GM18511 (cell line): ENCODE measurements around the gene WNT9A.
"Not testable (repeated sequence)": the region's sequence is repeated elsewhere in the genome, so short reads cannot be mapped to it uniquely, and the experiment has no call there.

ENCODE experiments used
- ATAC-seq: cut with Tn5 transposase; IDR thresholded peaks from one replicate; pipeline ENCODE4 v1.9.1; 2021; ENCODE audit warnings: mild to moderate bottlenecking, moderate library complexity; ENCODE audit not compliant: unreplicated experiment

Gene WNT9A

DNA sequence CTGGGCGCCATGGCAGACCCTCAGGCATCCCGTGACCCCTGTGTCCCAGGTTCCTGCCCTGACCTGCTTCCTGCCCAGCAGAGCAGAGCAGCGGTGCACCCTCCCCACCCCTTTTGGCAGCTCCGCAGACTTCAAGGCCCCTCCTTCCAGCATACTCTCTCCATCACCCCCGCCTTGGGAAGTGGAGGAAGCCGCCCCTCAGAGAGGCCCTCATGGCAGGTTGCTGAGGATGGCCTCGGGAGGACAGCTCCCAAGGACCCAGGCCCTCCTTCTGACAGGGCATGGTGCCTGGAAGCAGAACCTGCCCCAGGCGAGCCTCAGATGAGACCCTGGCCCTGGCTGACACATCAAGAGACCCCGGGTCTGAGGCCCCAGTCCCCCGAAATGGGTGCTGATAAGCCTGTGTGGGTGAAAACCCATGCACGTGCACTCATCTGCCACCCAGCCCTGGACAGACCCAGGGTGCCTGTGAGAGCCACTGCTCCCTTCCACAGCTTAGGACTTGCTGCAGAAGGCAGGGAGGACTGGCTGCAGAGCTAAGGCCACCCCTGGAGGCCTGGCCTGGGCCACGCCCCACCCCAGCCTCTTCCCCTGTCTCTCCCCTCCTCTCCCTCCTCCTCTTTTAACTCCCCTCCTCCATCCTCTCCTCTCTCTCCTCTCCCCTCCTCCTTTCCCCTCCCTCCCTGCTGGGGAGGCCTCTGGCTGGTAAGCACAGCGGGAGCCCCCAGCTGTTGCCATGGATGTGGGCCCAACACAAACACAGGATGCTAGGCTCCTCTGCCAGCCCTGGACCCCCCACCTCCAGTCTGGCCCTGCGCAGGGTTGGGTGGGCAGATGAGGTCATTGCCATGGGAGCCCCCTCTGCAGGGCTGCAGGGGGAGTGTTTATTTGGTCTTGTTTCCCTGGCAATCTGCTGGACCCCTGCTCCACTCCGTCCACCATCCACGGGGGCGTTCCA lies 33.7 kb downstream of the WNT9A start:
- no peak for ATAC-seq

DNA sequence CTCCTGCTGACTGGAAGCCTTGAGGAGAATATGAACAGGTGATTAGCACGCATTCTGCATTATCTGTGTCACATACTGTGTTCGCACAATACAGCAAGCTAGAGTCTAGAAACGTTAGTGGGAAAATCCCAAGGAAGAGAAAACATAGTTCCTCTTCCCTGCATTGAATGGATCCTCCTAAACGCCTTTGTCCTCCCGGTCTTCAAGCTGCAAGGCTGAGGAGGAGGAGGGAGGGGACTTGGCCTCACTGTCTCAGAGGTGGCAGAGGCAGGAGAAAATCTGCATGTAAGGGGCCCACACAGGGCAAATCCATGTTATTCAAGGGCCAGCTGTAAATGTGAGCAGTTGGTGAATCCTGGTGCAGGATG lies 34.4 kb downstream of the WNT9A start:
- ATAC-seq, result no peak

DNA sequence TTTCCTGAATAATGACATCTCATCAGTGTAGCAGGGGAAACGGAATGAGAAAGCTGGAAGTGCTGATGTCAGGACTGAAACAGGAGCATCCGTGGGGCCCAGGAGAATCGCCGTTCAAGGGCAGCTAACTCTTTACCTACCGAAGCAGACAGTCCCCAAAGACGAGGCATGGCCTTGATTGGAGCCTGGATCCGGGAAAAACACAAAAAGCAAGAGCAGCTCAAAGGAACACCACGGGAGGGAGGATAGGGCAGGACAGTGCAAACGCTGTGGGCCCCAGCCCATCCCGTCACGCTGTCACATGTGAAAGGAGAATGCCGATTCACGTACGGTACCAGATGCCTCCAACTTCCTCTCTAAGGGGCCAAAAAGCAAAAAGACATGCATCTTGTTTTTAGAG lies 34.9 kb downstream of the WNT9A start:
- no peak for ATAC-seq

DNA sequence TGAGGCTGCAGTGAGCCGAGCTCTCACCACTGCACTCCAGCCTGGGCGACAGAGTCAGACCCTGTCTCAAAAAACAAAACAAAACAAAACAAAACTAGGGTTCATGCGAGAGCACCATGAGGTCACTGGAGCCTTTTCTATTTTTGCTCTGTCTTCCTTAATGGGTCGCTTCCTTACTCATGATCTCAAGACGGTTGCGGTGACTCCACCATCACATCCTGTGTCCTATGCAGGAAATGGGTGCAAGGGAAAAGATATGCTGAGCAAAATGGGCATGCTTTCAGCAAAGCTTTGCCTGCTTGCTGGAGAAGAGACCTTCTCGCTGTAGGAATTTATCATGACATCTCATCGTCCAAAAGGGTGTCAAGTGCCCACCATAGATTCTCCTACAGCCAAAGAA lies 36.4 kb downstream of the WNT9A start:
- no peak for ATAC-seq

DNA sequence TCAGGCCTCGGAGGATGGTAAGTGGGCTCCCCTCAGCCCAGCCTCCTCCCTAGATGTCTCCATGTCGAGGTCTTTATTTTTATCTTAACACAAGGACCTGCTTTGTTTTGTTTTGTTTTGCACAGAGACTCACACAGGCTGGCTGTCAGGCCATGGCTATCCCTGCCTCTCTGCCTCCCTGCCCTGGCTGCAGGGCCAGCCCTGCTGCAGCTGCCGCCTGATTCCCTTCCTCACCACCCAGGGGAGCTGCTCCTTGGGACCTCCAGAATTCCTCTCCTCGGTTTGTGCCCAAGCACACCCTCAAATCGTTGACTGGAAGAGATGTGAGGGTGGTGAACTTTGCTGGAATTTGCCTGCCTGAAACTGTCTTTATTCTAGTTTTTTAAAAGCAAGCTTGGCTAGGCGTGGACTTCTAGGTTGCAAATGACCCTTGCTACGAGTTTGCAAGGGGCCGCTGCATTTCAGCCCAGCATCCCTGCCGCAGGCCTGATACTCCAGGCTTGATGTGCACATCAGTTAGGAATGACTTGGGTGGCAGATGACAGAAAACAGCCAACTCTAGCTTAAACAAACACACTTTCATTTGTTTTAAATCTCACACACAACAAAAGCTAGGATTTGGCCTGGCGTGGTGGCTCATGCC lies 37.1 kb downstream of the WNT9A start:
- ATAC-seq, result no peak

DNA sequence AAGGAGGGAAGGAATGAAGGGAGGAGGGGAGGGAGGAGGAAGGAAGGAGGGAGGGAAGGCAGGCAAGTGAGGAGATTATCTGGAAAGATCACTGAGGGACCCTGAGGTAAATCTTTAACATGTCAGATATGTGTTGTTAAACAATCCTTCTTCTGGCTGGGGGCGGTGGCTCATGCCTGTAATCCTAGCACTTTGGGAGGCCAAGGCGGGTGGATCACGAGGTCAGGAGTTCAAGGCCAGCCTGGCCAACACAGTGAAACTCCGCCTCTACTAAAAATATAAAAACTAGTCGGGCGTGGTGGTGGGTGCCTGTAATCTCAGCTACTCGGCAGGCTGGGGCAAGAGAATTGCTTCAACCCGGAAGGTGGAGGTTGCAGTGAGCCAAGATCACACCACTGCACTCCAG lies 37.8 kb downstream of the WNT9A start:
- not testable (repeated sequence) for ATAC-seq

DNA sequence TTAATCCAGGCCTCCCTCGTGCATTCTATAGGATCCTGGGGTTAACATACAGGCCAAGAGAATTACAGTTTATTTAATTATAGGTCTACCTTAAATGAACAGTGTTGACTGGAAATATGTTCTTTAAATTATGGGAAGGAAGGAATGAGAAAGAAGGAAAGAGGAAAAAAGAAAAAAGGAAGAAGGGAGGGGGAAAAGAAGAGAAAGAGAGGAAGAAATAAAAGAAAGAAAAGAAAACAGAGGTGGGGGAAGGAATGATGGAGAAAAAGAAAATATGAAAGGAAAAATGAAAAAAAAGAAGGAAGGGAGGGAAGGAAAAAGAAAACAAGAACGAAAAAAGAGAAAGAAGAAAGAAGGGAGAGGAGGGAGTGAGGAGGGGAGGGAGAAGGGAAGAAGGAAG lies 38.5 kb downstream of the WNT9A start:
- ATAC-seq, result no peak

DNA sequence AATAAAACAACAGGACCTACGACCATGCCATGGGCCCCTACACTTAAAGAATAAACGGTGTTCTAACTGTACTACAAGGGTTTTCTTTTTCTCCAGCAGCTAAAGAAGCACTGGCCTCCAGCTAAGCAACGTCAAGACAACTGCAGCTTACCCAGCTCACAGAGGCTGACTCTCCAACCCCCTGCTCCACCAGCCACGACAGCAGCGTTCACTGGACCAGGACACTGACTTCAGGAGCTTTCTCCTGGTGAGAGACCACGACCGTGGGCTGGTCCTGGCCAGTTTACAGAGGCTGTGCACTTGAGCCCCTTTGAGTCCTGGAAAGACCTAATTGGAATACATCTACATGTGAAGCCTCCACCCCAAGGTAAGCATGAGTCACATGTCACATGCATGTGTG lies 39.4 kb downstream of the WNT9A start:
- no peak for ATAC-seq

DNA sequence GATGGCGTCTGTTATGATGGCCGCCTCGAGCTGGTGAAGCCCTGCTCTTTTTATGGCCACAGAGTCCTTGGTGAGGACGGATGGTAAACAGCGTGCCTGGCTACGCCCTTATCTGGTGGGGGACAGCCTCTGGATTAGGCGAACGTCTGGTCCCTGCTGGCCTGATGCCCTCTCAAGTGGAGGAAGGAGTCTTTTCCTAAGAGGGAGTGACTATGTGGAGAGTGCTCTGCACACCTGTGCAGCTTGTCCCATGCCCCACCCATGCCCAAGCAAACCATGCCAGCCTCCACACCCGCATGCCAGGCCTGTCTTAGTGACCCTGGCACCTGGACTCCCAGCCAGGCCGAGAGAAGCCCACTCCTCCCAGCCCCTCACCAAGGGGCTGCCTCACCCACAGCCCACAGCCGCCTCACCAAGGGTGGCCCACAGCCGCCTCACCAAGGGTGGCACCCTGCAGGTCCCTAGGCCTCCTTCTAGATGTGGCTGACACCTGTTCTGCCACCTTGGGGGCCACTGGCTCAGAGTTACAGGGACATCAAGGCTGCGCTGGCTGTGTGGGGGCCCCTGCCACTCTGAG lies 40.2 kb downstream of the WNT9A start:
- ATAC-seq, result no peak

DNA sequence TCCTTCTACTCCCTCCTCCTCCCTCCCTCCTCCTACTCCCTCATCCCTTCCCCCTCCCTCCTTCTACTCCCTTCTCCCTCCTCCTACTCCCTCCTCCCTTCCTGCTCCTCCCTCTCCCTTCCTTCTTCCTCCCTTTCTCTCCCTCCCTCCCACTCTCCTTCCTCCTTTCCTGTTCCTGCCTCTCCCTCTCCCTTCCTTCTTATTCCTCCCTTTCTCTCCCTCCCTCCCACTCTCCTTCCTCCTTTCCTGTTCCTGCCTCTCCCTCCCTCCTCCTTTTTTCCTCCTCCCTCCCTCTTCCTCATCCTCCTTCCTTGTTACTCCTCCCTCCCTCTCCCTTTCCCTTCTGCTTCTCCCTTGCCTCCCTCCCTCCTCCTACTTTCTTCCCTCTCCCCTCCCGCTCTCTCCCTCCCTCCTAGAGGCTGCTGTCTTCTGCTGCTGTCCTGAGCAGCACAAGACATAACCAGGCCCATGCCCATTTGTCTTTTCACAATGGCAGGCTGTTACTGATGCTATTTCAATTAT lies 41.1 kb downstream of the WNT9A start:
- ATAC-seq, result no peak

DNA sequence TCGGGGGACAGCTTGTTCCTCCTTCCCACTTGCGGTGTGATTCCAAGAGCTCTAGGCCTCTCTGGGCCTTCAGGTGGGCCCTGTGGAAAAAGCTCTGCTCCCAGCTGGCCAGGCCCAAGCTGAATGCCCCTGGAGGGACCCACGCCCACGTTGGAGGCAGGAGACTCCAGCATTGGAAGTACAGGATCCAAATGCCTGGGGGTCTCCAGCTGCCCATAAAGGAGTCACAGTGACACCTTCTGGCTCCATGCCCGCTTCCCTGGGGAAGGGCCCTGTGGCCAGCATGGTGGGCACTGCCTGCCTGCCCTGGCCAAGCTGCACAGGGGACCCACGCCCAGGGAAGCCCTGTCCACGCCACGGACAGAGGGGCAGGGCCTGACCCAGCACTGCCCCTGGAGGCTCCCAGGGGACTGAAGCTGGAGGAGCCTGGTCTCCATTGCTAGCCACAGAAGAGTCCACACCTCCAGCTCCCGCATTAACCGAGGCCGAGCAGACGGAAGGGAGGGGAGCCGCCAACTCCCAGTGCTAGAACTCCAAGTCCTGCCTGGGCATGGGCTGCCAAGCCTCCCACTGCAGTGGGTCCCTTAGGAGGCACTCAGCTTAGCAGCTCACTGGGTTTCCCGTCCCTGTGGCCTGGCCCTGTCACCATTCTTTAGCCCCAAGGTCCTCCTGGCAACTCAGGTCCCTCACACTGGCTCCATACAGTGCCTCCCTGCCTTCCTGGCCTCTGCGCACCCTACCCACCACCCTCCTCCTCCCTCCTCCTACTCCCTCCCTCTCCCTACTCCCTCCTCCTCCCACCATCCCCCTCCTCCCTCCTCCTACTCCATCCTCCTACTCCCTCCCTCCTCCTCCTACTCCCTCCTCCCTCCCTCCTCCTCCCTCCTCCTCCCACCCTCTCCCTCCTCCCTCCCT lies 41.9 kb downstream of the WNT9A start:
- ATAC-seq, result no peak

DNA sequence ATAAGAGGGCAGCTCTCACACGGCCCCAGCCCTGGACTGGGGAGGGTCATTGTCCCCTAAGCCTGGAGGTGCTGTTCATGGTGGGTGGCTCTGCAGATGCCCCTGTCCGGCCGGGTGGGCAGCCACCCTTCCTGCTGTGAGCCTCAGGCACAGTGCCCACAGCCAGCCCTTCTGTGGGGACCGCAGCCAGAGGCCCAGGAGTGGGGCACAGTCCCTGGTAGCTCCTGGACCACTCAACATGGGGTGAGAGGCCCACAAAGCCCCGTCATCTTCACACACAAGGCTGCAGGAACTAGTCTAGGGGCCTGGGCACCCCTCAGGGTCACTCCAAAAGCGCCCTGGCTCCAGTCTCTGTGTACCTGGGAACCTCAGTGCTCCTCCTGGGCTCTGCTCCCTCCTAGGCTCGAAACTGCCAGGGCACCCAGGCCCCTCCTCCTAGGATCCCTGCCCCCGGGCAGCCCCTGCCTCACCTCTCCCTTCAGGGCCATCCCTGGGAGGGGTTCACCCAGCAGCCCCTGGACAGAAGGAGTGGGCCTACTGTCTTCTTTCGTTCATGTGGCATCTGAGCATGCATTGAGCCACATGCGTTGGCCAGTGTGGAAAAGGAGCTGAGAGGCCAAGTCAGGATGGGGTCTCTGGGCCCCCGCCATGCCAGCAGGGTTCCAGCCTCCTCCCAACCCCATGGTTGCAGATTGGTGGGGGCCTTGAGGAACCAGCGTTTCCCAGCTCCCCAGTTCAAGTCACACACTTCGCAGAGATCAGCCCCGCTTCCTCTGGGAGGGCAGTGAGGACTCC lies 43.0 kb downstream of the WNT9A start:
- no peak for ATAC-seq

DNA sequence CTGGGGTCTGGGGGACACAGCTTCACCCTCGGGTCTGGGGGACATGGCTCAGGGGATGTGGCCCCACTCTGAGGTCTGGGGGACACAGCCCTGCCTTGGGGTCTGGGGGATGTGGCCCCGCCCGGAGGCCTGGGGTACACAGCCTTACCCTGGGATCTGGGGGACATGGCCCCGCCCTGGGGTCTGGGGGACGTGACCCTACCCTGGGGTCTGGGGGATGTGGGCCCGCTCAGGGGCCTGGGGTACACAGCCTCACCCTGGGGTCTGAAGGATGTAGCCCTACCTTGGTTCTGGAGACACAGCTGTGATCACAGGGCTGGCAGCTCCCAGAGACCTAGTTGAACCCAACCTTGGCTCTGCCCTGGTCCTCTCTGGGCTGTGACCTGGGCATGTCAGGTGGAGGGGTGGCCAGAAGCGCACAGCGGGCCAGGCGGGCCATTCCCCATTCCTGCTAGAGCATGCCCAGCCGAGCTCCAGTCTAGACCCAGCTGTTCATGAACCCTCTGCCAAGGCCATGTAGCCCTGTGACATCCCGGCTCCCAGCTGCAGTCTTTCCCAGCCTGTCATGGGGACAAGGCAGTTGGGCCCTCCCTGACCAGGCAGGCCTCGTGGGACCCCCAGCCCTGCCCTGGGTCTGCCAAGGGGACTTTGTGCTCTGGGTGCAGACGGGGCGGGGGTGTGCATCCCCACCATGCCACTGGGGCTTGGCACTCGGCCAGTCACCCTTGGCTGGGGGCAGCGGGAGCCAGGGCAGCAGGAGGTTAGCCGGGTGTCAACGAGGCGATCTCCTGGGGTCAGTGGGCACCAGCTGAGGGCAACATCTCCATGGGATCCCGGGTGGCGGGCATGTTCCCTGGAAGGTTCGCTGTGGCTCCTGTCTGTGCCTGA lies 43.9 kb downstream of the WNT9A start:
- no peak for ATAC-seq

DNA sequence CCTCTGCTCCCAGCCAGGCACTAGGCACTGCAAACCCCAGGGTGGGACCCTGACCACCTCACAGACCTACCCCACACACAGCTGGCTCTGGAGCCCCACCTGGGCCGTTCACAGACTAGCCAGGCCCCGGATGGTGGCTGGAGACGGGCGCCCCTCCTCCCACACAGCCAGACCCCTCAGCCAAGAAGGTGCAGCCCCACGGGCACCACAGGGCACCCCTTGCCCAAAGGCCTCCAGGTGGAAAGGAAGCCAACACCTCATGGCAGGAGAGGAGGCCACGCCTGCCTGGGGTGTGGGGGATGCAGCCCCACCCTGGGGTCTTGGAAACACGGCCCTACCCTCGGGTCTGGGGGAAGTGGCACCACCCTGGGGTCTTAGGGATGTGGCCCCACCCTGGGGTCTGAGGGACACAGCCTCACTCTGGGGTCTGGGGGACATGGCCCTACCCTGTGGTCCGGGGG lies 44.6 kb downstream of the WNT9A start:
- ATAC-seq, result no peak

DNA sequence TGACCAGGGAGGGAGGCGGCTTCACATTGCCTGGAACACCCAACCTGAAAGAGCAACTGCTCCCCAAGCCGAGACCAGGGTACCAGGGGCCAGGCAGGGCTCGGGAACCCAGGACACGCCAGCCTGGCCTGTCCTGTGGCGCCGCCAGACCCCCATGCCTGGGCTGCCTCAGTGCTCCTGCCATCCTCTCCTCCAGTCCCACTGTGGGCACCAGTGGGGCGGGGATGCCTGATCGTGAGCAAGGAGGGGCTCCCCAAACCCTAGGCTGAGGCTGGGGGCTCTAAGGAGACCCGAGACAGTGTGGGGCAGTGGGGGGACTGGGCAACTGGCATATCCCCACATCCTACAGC lies 45.1 kb downstream of the WNT9A start:
- no peak for ATAC-seq

DNA sequence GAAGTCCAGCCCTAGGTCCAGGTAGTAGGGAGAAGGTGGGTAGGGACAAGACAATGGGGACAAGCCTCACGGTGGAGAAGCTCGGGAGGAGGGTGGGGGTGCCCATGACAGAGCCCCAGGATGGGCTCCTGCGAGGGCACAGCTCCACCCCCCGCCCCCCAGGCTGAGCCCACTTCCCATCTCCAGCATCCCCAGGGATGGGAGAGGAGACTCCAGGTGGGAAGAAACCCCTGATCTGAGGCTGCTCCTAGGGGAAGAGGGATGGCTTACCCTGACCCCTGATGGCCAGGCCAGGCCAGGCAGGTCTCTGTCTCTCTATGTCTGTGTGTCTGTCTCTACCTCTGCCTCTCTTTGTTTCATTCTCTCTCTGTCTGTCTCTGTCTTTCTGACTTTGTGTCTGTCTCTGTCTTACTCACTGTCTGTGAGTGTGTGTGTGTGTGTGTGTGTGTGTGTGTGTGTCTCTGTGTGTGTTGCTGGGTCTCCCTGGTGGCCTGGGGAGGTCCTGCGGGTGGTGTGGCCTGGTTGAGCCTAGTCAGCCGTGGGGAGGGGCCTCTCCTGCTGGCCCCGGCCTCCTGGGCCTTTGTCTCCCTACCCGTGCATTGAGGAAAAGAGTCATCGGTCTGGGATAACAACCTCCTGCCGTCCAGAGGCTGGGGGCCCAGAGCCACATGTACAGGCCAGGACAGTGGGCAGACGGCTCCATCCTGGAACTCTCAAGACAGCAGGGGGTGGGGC lies 45.7 kb downstream of the WNT9A start:
- ATAC-seq, result no peak

DNA sequence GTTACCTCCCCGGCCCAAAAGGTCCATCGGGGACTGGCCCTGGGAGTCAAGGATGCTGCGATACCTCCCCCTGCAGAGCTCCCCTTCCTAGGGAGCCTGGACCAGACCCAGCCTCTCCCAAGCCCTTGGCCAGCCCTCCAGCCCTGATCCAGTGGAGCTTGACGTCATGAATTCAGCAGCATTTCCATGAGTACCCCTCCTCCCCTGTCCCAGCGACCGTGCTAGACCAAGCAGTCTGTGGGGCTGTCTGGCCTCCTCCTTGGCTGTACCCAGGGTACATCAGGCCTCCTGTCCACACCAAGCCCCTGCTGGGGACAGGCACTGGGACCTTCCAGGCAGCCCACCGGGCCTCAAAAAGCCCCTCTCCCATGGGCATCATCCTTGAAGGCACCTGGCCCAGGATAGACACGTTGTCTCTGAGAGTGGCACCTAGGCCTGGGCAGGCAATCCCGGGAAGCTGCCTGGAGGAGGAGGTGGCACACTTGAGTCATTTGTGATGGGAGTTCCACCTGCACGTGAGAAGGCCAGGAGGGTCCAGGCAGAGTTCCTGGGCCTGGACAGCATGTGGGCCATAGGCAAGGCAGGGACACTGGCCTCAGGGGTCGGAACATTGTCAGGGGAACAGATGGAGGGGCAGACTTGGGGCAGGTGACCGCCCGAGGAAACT lies 46.4 kb downstream of the WNT9A start:
- no peak for ATAC-seq

DNA sequence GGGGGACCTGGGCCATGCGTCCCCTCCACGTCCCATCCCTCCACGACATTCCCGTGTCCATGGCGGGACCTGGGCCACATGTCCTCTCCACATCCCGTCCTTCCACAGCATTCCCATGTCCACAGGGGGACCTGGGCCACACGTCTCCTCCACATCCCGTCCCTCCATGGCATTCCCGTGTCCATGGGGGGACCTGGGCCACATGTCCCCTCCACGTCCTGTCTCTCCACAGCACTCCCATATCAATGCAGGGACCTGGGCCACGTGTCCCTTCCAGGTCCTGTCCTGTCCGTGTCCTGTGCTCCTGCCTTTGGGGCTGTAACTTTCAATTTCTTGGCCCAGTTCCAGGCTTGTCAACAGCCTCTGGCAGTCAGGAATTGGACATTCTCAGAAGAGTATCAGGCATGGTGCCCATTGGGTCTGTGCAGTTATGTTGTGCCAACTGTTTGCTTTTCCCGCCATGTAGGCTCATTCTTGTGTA lies 47.1 kb downstream of the WNT9A start:
- ATAC-seq, result no peak
